Astrocyte (in vitro differentiated cells and primary cell): ENCODE results near the gene SLC25A28. TPM values are rescaled to one million over a fixed set of nuclear protein-coding genes. Genes with fewer than 3 reads are reported as not detected.

Experiments used
- DNase-seq: peaks from one replicate; pipeline ENCODE4 v3.0.0-alpha.2; 2010; ENCODE audit warnings: low read depth
- FAIRE-seq: peaks from 2 replicates; lab custom pipeline; 2011; peaks lifted over from hg19 to GRCh38; lab: Jason Lieb, UNC
- H2AFZ ChIP-seq: 2 replicates; pipeline ENCODE4 v1.6.0; 2012; ENCODE audit warnings: low read depth, low read length, inconsistent platforms
- H3K27ac ChIP-seq: 2 replicates; pipeline ENCODE4 v1.5.1; 2011; ENCODE audit warnings: low read depth, low read length, inconsistent platforms
- H3K27me3 ChIP-seq: 2 replicates; pipeline ENCODE4 v1.6.0; 2011; ENCODE audit warnings: low read length, inconsistent platforms; ENCODE audit not compliant: insufficient read depth
- H3K36me3 ChIP-seq: 2 replicates; pipeline ENCODE4 v1.5.1; 2011; ENCODE audit warnings: low read length, inconsistent platforms; ENCODE audit not compliant: insufficient read depth
- H3K4me1 ChIP-seq: 2 replicates; pipeline ENCODE4 v1.5.1; 2011; ENCODE audit warnings: low read length, inconsistent platforms; ENCODE audit not compliant: insufficient read depth
- H3K4me2 ChIP-seq: 2 replicates; pipeline ENCODE4 v1.6.0; 2012; ENCODE audit warnings: low read length, inconsistent platforms
- H3K4me3 ChIP-seq: 2 replicates; pipeline ENCODE4 v1.5.1; 2011; ENCODE audit warnings: low read depth, mild to moderate bottlenecking, low read length, inconsistent platforms; ENCODE audit not compliant: insufficient read depth
- H3K79me2 ChIP-seq: 2 replicates; pipeline ENCODE4 v1.6.0; 2012; ENCODE audit warnings: mild to moderate bottlenecking, low read length, inconsistent platforms; ENCODE audit not compliant: insufficient read depth
- H3K9ac ChIP-seq: 2 replicates; pipeline ENCODE4 v1.6.0; 2012; ENCODE audit warnings: mild to moderate bottlenecking, low read length, inconsistent platforms
- H3K9me3 ChIP-seq: 2 replicates; pipeline ENCODE4 v1.5.1; 2012; ENCODE audit warnings: low read depth, mild to moderate bottlenecking, low read length, inconsistent platforms; ENCODE audit not compliant: insufficient read depth
- H4K20me1 ChIP-seq: 2 replicates; pipeline ENCODE4 v1.6.0; 2012; ENCODE audit warnings: low read length, inconsistent platforms; ENCODE audit not compliant: insufficient read depth
- H3K27ac Mint-ChIP-seq: one replicate; pipeline ENCODE4 v1.8.0; 2021; ENCODE audit warnings: mild to moderate bottlenecking, mixed read lengths; ENCODE audit not compliant: unreplicated experiment
- H3K27me3 Mint-ChIP-seq: one replicate; pipeline ENCODE4 v1.8.0; 2021; ENCODE audit warnings: low read depth, mixed read lengths; ENCODE audit not compliant: unreplicated experiment
- H3K36me3 Mint-ChIP-seq: one replicate; pipeline ENCODE4 v1.8.0; 2021; ENCODE audit warnings: low read depth, mixed read lengths; ENCODE audit not compliant: unreplicated experiment
- H3K4me1 Mint-ChIP-seq: one replicate; pipeline ENCODE4 v1.8.0; 2021; ENCODE audit warnings: low read depth, mixed read lengths; ENCODE audit not compliant: unreplicated experiment
- H3K4me3 Mint-ChIP-seq: one replicate; pipeline ENCODE4 v1.8.0; 2021; ENCODE audit warnings: mild to moderate bottlenecking, moderate library complexity, mixed read lengths; ENCODE audit not compliant: unreplicated experiment
- H3K9me3 Mint-ChIP-seq: one replicate; pipeline ENCODE4 v1.8.0; 2021; ENCODE audit warnings: mild to moderate bottlenecking, mixed read lengths; ENCODE audit not compliant: unreplicated experiment
- EZH2 ChIP-seq: IDR thresholded peaks from 2 replicates; pipeline ENCODE4 v1.6.1; 2012; ENCODE audit warnings: mild to moderate bottlenecking, low read length, inconsistent platforms; ENCODE audit not compliant: insufficient read depth
- total RNA-seq: library from RNA; stranded (reverse); gene quantifications from 2 replicates; pipeline ENCODE4 v1.2.1, GENCODE V29; 2021
- TF ChIP-seq, protein P1 (sequence below): IDR thresholded peaks from 2 replicates; pipeline ENCODE4 v1.5.1; 2011; ENCODE audit warnings: low read depth, mild to moderate bottlenecking, inconsistent platforms, low read length, moderate library complexity; ENCODE audit not compliant: insufficient read depth

SLC25A28 gene
- total RNA-seq, 1 donor from 2014 or later: 38.0 TPM

DNA sequence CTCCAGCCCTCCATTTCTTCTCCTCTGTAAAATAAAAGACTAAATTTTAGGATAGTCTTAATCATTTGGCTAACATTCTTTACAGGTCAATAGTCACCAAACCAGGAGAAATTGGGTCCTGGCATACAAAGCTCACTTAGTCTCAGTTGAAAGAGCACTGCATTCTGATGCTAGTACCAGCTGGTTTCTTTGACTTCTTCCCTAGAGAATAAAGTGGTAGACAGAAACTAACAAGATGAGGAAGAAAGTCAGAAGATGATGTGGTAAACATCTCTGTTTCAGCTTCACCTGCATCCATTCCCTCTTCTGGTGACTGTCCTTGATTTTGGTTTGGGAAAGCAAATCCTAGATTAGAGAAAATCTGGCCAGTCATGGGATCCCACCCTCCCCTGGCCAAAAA, 50.3 kb downstream of the SLC25A28 start:
- Histone ChIP-seq H3K4me3 (no peak overlapping the region), H3K79me2 (no peaks in the 10 kb centered on the region), H3K27me3 (peaks cover 3% of the 10 kb centered on the region), H3K27ac (no peak overlapping the region), H3K36me3 (no peaks in the 10 kb centered on the region), H3K4me1 (no peaks in the 10 kb centered on the region), H3K9ac (no peak overlapping the region), H2AFZ (no peak overlapping the region), H4K20me1 (no peaks in the 10 kb centered on the region), H3K4me2 (no peak overlapping the region), H3K9me3 (no peaks in the 10 kb centered on the region)
- Mint-ChIP-seq H3K36me3 (no peaks in the 10 kb centered on the region), H3K4me3 (no peak overlapping the region), H3K27ac (no peak overlapping the region), H3K27me3 (peaks cover 19% of the 10 kb centered on the region), H3K4me1 (no peaks in the 10 kb centered on the region), H3K9me3 (no peaks in the 10 kb centered on the region)
- DNase-seq (no peak), FAIRE-seq (no peak)
- TF ChIP-seq, protein P1, sequence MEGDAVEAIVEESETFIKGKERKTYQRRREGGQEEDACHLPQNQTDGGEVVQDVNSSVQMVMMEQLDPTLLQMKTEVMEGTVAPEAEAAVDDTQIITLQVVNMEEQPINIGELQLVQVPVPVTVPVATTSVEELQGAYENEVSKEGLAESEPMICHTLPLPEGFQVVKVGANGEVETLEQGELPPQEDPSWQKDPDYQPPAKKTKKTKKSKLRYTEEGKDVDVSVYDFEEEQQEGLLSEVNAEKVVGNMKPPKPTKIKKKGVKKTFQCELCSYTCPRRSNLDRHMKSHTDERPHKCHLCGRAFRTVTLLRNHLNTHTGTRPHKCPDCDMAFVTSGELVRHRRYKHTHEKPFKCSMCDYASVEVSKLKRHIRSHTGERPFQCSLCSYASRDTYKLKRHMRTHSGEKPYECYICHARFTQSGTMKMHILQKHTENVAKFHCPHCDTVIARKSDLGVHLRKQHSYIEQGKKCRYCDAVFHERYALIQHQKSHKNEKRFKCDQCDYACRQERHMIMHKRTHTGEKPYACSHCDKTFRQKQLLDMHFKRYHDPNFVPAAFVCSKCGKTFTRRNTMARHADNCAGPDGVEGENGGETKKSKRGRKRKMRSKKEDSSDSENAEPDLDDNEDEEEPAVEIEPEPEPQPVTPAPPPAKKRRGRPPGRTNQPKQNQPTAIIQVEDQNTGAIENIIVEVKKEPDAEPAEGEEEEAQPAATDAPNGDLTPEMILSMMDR: no peak
- TF ChIP-seq EZH2: no peak

DNA sequence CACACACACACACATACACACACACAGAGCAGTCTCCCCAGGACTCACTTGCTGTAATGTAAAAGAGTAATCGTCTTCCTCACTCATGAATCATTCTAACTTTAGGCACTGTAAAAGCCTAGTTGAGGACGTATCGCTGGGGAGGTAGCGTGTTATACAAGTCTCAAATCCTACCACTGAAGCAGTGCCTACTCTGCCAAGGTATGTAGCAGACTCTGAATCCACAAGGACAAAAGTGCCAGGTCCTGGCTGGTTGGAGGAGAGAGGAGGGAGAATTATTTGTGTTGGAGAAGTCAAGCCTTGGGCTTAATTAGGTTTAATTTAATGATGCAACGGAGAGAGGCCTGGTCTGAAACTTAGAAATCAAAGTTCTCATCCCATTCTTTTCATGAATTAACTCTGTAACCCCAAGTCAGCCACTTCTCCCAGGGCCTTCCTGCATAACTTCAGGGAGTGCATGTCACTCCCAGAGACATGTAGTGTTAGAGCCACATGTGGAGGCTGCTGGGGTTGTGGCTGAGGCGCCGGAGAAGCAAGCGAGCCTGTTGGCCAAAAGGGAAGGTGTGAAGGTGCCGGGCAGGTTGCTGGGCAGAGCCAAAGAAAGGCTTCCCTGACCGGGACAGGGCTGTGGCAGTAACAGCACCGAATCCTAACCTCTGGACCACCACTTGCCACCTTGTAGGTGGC, 50.8 kb downstream of the SLC25A28 start:
- no peak overlapping the region for H3K4me3 Mint-ChIP-seq
- Histone ChIP-seq H3K4me2 (no peak overlapping the region), H3K4me1 (no peaks in the 10 kb centered on the region), H2AFZ (no peak overlapping the region), H3K79me2 (no peaks in the 10 kb centered on the region), H3K9ac (no peak overlapping the region), H3K27me3 (peaks cover 3% of the 10 kb centered on the region), H3K27ac (no peak overlapping the region), H3K36me3 (no peaks in the 10 kb centered on the region), H3K9me3 (no peaks in the 10 kb centered on the region), H4K20me1 (no peaks in the 10 kb centered on the region), H3K4me3 (no peak overlapping the region)
- peaks cover 18% of the 10 kb centered on the region for H3K27me3 Mint-ChIP-seq
- H3K9me3 Mint-ChIP-seq: no peaks in the 10 kb centered on the region
- TF ChIP-seq, protein P1: no peak
- TF ChIP-seq EZH2: no peak
- H3K4me1 Mint-ChIP-seq: no peaks in the 10 kb centered on the region
- FAIRE-seq: no peak
- no peak overlapping the region for H3K27ac Mint-ChIP-seq
- no peaks in the 10 kb centered on the region for H3K36me3 Mint-ChIP-seq
- no peak for DNase-seq

DNA sequence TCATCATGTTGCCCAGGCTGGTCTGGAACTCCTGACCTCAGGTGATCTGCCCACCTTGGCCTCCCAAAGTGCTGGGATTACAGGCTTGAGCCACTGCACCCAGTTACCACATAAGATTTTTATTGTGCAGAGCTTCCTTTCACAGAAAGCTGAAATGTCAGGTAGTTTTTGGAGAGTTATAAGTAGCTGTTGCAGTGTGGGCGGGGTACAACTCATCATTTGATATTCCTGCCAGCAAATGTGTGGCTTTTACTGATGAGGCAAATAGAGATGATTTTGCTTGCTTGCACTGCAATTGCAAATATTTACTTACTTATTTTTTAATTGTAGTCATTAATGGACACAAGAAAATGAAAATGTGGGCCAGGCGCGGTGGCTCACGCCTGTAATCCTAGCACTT, 55.1 kb downstream of the SLC25A28 start:
- Histone ChIP-seq H3K79me2 (no peaks in the 10 kb centered on the region), H3K4me1 (no peaks in the 10 kb centered on the region), H3K36me3 (no peaks in the 10 kb centered on the region), H3K4me3 (no peak overlapping the region), H3K9ac (no peak overlapping the region), H3K4me2 (no peak overlapping the region), H4K20me1 (no peaks in the 10 kb centered on the region), H3K27ac (no peak overlapping the region), H2AFZ (no peak overlapping the region), H3K27me3 (peaks cover 3% of the 10 kb centered on the region), H3K9me3 (no peaks in the 10 kb centered on the region)
- no peaks in the 10 kb centered on the region for H3K9me3 Mint-ChIP-seq
- H3K27ac Mint-ChIP-seq: no peak overlapping the region
- H3K36me3 Mint-ChIP-seq: no peaks in the 10 kb centered on the region
- DNase-seq: no peak
- FAIRE-seq: no peak
- TF ChIP-seq, protein P1: no peak
- no peak for TF ChIP-seq EZH2
- peaks cover 25% of the 10 kb centered on the region for H3K27me3 Mint-ChIP-seq
- H3K4me1 Mint-ChIP-seq: no peaks in the 10 kb centered on the region
- H3K4me3 Mint-ChIP-seq: no peak overlapping the region
